Body of pancreas (tissue), 4 donors: ENCODE measurements around the gene LYPD1. TPM values are rescaled to one million over a fixed set of nuclear protein-coding genes. Genes with fewer than 3 reads are reported as not detected.

Experiments
- ATAC-seq: fragments of 150-250 bp; one replicate; pipeline ENCODE4 v1.9.1; 2016
- DNase-seq, 4 donors: peaks; one replicate each; pipeline ENCODE4 v3.0.0-alpha.2; 2019
- H3K27ac ChIP-seq, 4 donors: fragments of 200-600 bp; sonication (generic); 1 replicate in 3 of 4; 2 replicates in 1 of 4; pipeline versions ENCODE4 v1.5.1 to v1.6.1; 2016 to 2019; ENCODE audit warnings: mild to moderate bottlenecking in 1 of 4, mixed read lengths in 1 of 4, moderate library complexity in 1 of 4
- H3K27me3 ChIP-seq, 2 donors: fragments of 200-600 bp; sonication (generic); one replicate each; pipeline ENCODE4 v1.6.0; 2016; ENCODE audit warnings: mild to moderate bottlenecking in 1 of 2
- H3K36me3 ChIP-seq, 2 donors: fragments of 200-600 bp; sonication (generic); replicated peaks in 1 of 2; 2 replicates each; pipeline ENCODE4 v1.5.1; 2016; ENCODE audit warnings: low read depth in 2 of 2; ENCODE audit not compliant: insufficient read depth in 1 of 2
- H3K4me1 ChIP-seq: fragments of 200-600 bp; sonication (generic); one replicate; pipeline ENCODE4 v1.6.0; 2016
- H3K4me3 ChIP-seq, 2 donors: fragments of 200-600 bp; sonication (generic); 1 replicate in 1 of 2; 2 replicates in 1 of 2; pipeline ENCODE4 v1.5.1; 2016 to 2019
- H3K9me3 ChIP-seq, 3 donors: fragments of 200-600 bp; sonication (generic); 1 replicate in 2 of 3; 2 replicates in 1 of 3; pipeline ENCODE4 v1.5.1; 2016
- CTCF ChIP-seq, 7 experiments: fragments of 450-650 bp in 4 of 7; fragments of 200-600 bp in 3 of 7; sonication (generic) in 3 of 7; IDR thresholded peaks; one replicate each; pipeline ENCODE4 v1.5.1; 2016 to 2019; ENCODE audit warnings: antibody characterized with exemption in 7 of 7
- POLR2A ChIP-seq, 3 donors: fragments of 450-650 bp; IDR thresholded peaks; one replicate each; pipeline ENCODE4 v1.6.1; 2016; ENCODE audit warnings: antibody characterized with exemption in 3 of 3, mild to moderate bottlenecking in 2 of 3
- WGBS, 2 donors: methylation state at CpG; one replicate each; pipeline ENCODE4 v1.1.5; 2017; 5-methylcytosine and 5-hydroxymethylcytosine counted together
- intact Hi-C: fragments of 100-400 bp; cut with DNase I; formaldehyde crosslinking; loops from one replicate; pipeline ENCODE4 v1.15.1; 2023
- total RNA-seq, 2 donors: library from RNA; depleted of rRNA; stranded (reverse); fragments of >200 nt; gene quantifications; one replicate each; pipeline ENCODE4 v1.1.0, GENCODE V29; 2016

LYPD1 gene
- total RNA-seq, 2 donors from 2014 or later = 1.6 to 3.1 TPM

GRCh38 chr2:132599556-132599955 is 70.4 kb downstream of the LYPD1 start:
- ATAC-seq (no peak), DNase-seq (no peak)
- WGBS, 2 donors = 93 to 95% methylated on average over 4 of the region's 4 CpGs
- intact Hi-C loops = no loop called here
- no peaks in the 10 kb centered on the region for H3K27me3 ChIP-seq
- H3K4me3 ChIP-seq = no peak overlapping the region
- no peaks in the 10 kb centered on the region for H3K9me3 ChIP-seq
- H3K4me1 ChIP-seq = no peaks in the 10 kb centered on the region
- H3K36me3 ChIP-seq = no peaks in the 10 kb centered on the region
- TF ChIP-seq POLR2A (IDR thresholded peaks at IDR 0.05) = no peak
- no peak for TF ChIP-seq CTCF (IDR thresholded peaks at IDR 0.05)
- H3K27ac ChIP-seq = no peak overlapping the region

GRCh38 chr2:132598536-132598935 is 71.5 kb downstream of the LYPD1 start:
- Histone ChIP-seq H3K27ac (no peak overlapping the region), H3K4me3 (no peak overlapping the region), H3K9me3 (no peaks in the 10 kb centered on the region), H3K36me3 (no peaks in the 10 kb centered on the region), H3K27me3 (no peaks in the 10 kb centered on the region), H3K4me1 (no peaks in the 10 kb centered on the region)
- 85 to 90% methylated on average over 3 of the region's 3 CpGs for WGBS, 2 donors
- intact Hi-C loops = no loop called here
- no peak for ATAC-seq
- TF ChIP-seq CTCF (IDR thresholded peaks at IDR 0.05) (no peak), POLR2A (IDR thresholded peaks at IDR 0.05) (no peak)
- no peak for DNase-seq

- DNase-seq = no peak
- WGBS, 2 donors = 100% methylated on average over 1 of the region's 1 CpG; no CpG with 5 or more reads in 1 of the 2 donors
- intact Hi-C loops = no loop called here
- no peaks in the 10 kb centered on the region for H3K36me3 ChIP-seq
- ATAC-seq = no peak
- H3K4me1 ChIP-seq = no peaks in the 10 kb centered on the region
- TF ChIP-seq CTCF (IDR thresholded peaks at IDR 0.05) = no peak
- TF ChIP-seq POLR2A (IDR thresholded peaks at IDR 0.05) = no peak
- H3K4me3 ChIP-seq = no peak overlapping the region
- no peaks in the 10 kb centered on the region for H3K9me3 ChIP-seq
- H3K27me3 ChIP-seq = no peaks in the 10 kb centered on the region
- H3K27ac ChIP-seq = no peak overlapping the region
These were observed 72.2 kb downstream of the LYPD1 start for GRCh38 chr2:132597831-132598230.

GRCh38 chr2:132597166-132597565 is 72.8 kb downstream of the LYPD1 start:
- no peaks in the 10 kb centered on the region for H3K9me3 ChIP-seq
- no peaks in the 10 kb centered on the region for H3K4me1 ChIP-seq
- ATAC-seq (no peak), DNase-seq (no peak)
- H3K36me3 ChIP-seq = no peaks in the 10 kb centered on the region
- intact Hi-C loops = no loop called here
- no peaks in the 10 kb centered on the region for H3K27me3 ChIP-seq
- no peak for TF ChIP-seq CTCF (IDR thresholded peaks at IDR 0.05)
- no peak for TF ChIP-seq POLR2A (IDR thresholded peaks at IDR 0.05)
- H3K4me3 ChIP-seq = no peak overlapping the region
- H3K27ac ChIP-seq = no peak overlapping the region

GRCh38 chr2:132595693-132596092 is 74.3 kb downstream of the LYPD1 start:
- Histone ChIP-seq H3K27ac (no peak overlapping the region), H3K4me1 (no peaks in the 10 kb centered on the region), H3K4me3 (no peak overlapping the region), H3K9me3 (no peaks in the 10 kb centered on the region), H3K36me3 (no peaks in the 10 kb centered on the region), H3K27me3 (no peaks in the 10 kb centered on the region)
- ATAC-seq (no peak), DNase-seq (no peak)
- intact Hi-C loops = no loop called here
- TF ChIP-seq CTCF (IDR thresholded peaks at IDR 0.05) = no peak
- TF ChIP-seq POLR2A (IDR thresholded peaks at IDR 0.05) = no peak
- WGBS, 2 donors = 86 to 89% methylated on average over 2 of the region's 2 CpGs
